ENCODE measurements around the gene STX8.
A peak's percentile ranks its signal among the peaks of the same experiment; 100 is the strongest.

The STX8 gene

GRCh38 chr17:9334536-9335446 is 240.8 kb downstream of the STX8 start:
- DNase-seq, result peak; percentile 17

- no peak for DNase-seq
These were observed 243.5 kb downstream of the STX8 start for GRCh38 chr17:9332132-9332494.

DNA sequence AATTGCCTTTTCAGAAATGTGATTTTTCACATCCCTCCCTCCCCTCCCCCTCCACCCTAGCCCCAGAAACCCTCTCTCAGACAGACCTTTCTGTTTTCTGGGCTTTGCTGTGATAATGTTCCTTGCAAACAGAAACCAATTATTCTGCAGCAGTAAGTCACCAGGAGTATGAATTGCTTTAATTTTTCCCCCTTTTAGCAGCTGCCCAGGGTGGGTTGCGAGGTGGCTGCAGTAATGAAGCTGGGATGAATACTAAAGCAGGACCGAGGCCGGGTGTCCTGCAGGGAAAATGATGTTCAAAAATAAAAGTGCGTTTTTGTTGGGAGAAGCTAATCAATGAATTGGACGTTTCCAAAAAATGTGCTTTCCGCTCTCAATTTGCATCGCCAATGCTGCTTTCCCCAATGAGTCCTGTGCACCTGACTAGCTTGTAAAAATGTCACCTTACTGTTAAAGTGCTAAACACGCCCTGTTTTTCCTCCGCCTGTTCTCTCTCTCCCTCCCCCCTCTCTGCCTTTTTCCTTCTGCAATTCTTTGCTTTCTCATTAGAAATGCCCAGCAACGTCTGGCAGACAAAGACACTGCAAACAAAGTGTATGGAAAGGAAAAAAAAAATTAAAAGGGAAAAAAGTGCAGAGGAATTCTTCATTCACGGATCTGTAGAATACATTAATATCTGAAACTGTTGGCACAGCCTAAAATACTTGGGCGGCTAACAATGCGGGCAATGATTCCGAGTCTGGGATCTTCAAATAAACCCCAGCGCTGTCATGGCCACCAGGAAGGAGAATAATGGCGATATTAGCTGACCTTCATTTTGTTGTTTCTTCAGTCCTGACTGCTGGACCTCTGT is 244.1 kb downstream of the STX8 start:
- no peak for DNase-seq

- DNase-seq, result no peak
These were observed 244.9 kb downstream of the STX8 start for GRCh38 chr17:9330611-9331271.

DNA sequence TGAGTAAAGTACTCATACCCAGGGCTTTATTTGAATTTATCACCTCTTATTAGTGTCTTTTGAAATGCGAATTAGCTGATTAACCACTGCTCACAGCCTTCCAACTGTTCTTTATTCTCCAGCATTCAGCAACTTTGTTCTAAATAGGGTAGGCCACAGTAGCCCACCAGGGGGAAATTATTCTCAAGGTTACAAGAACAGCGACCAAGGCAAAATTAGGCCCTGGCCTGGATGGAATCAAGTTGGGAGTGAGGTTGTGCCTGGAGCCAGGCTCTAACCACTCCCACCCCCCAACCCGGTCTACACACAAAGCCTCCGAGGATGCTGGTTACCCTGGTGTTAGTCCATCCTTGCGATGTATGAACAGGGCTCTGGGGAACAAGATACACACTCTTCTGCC is 245.5 kb downstream of the STX8 start:
- DNase-seq, result no peak

- DNase-seq, result no peak
These were observed 246.2 kb downstream of the STX8 start for GRCh38 chr17:9329251-9329921.

DNA sequence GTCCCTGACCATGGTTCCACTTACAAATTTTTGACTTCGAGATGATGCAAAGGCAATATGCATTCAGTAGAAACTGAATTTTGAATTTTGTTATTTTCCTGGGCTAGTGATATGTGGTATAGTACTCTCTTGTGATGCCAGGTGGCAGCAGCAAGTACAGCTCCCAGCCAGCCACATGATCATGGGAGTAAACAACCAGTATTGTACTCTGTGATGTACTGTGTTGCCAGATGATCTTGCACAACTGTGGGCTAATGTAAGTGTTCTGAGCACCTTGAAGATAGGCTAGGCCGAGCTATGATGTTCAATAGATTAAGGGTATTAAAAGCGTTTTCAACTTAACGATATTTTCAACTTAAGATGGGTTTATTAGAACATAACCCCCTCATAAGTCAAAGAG is 250.8 kb downstream of the STX8 start:
- no peak for DNase-seq

DNA sequence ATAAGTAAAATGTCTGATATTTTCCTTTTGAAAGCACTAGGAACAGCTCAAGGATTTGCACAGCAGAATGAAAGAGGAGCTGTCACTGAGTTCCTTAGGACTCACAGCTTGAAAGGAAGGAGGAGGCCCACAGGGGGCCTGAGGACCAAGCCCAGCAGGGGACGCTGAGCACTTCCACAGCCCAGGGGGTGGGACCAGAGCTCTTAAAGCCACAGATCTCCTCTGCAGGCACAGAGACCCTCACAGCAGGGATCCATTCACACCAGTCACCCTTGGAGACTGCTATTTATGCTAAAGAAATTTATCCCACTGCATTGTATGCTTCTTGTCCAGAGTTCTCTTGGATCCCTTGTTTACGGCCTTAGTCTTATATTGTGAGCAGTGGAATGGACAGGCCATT is 253.3 kb downstream of the STX8 start:
- DNase-seq, result no peak

GRCh38 chr17:9321890-9322289 is 253.7 kb downstream of the STX8 start:
- DNase-seq, result no peak

GRCh38 chr17:9315360-9315759 is 260.3 kb downstream of the STX8 start:
- no peak for DNase-seq

DNA sequence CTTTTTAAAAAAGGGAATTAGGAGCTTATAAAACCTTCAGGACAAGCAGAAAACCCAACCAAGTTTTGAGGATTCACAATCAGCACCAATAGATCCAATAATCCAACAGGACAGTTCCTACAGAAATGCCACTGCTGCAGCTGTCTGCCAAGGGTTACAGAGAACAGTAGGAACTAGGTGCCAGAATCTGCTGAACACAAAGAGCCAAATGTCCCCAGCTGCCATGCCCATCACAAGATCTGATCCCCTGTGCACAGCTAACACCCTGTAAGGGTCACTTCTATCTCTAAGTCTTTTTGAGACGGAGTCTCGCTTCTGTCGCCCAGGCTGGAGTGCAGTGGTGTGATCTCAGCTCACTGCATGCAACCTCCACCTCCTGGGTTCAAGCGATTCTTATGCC is 262.3 kb downstream of the STX8 start:
- DNase-seq, result no peak

- DNase-seq, result no peak
These were observed 266.4 kb downstream of the STX8 start for GRCh38 chr17:9309216-9309615.

- DNase-seq, result no peak
These were observed 267.6 kb downstream of the STX8 start for GRCh38 chr17:9308069-9308468.

GRCh38 chr17:9307313-9307998 is 268.2 kb downstream of the STX8 start:
- no peak for DNase-seq

DNA sequence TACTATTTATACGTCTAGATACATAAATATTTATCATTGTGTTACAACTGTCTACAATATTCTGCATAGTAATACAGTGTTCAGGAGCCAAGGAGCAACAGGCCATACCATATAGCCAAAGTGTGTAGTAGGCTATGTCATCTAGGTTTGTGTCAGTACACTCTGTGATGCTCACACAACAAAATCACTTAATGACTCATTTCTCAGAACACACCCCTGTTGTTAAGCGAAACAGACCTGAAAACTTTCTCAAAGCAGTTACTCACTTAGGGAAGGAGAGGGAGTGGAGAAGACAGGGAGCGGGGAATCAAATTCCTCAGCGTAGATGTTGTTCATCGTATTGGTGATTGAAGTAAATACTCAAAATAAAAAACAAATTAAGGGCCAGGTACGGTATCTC is 269.5 kb downstream of the STX8 start:
- no peak for DNase-seq

GRCh38 chr17:9299695-9300094 is 275.9 kb downstream of the STX8 start:
- no peak for DNase-seq

- no peak for DNase-seq
These were observed 276.8 kb downstream of the STX8 start for GRCh38 chr17:9298776-9299295.

DNA sequence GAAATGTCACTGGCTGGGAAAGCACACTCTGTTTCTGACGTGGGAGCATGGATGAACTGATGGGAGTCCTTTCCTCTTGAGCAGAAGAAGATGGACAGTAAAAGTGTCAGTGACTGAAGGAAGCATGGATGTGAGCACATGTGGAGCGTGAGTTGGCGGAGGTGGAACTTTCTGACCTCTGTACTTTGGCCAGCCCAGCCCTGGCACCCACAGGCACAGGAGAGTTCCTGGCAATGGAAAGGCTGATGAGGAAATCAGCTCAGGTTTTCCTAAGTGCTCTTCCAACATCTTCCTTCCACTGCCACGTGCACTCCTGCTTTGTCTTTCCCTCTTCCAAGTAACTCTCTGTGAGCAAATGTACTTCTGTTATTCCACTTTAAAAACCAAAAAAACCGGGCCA is 277.5 kb downstream of the STX8 start:
- no peak for DNase-seq

- no peak for DNase-seq
These were observed 280.9 kb downstream of the STX8 start for GRCh38 chr17:9294661-9295210.

GRCh38 chr17:9292561-9292941 is 283.1 kb downstream of the STX8 start:
- DNase-seq, result no peak

DNA sequence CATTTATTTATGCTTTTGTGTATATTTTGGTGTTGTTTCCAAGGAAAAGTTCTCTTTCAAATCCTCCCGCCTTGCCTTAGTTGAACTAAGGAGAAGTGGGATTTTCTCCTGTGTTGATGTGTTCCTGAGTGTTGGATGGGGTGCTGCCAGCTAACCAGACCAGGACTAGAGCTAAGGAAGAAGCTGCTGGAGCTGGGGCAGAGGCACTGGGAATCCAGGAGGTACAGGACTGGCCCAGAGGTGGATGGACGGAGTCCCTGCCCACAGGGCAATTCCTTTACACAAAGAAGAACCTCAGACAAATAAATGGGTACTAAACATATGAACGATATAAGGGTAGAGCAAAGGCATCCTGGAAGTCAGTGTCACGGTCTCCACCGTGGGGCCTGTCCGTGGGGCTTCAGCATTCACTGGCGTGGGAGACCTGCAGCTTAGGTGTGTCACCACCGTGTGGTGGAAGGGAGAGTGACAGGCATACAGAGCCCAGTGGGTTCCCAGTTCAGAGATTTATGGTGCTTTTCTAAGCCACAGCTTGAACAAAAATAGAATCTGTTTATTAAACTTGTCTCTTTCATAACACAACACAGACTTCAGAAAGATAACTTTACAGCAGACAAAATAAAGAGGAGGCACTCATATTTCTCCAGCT is 283.6 kb downstream of the STX8 start:
- peak; percentile 67 for DNase-seq

Data from activated CD4-positive, alpha-beta T cell treated with anti-CD3 and anti-CD28 coated beads for 48 hours (primary cell).